Spleen (tissue), 11 donors: ENCODE data around the gene TBC1D9. TPM values are rescaled to one million over a fixed set of nuclear protein-coding genes. Genes with fewer than 3 reads are reported as not detected.

Experiments used
- DNase-seq: peaks from one replicate; pipeline ENCODE4 v3.0.0-alpha.2; 2020
- H3K27ac ChIP-seq, 8 donors: fragments of 200-600 bp; sonication (generic) in 7 of 8; 1 replicate in 4 of 8; 2 replicates in 4 of 8; pipeline versions ENCODE4 v1.5.0 to v1.8.0; 2016 to 2021; ENCODE audit warnings: inconsistent platforms in 4 of 8, mild to moderate bottlenecking in 4 of 8, moderate library complexity in 1 of 8
- H3K27me3 ChIP-seq, 7 donors: fragments of 200-600 bp; sonication (generic) in 6 of 7; replicated peaks in 1 of 7; 1 replicate in 4 of 7; 2 replicates in 3 of 7; pipeline versions ENCODE4 v1.5.0 to v1.8.0; 2016 to 2021; ENCODE audit warnings: inconsistent platforms in 3 of 7, mild to moderate bottlenecking in 1 of 7
- H3K36me3 ChIP-seq, 6 donors: fragments of 200-600 bp; sonication (generic) in 5 of 6; 1 replicate in 4 of 6; 2 replicates in 2 of 6; pipeline versions ENCODE4 v1.5.0 to v1.8.0; 2016 to 2021; ENCODE audit warnings: inconsistent platforms in 2 of 6
- H3K4me1 ChIP-seq, 6 donors: fragments of 200-600 bp; sonication (generic) in 5 of 6; 1 replicate in 3 of 6; 2 replicates in 3 of 6; pipeline versions ENCODE4 v1.5.0 to v1.8.0; 2016 to 2021; ENCODE audit warnings: inconsistent platforms in 3 of 6
- H3K4me3 ChIP-seq, 8 donors: fragments of 200-600 bp; sonication (generic) in 7 of 8; 1 replicate in 4 of 8; 2 replicates in 4 of 8; pipeline versions ENCODE4 v1.5.0 to v1.8.0; 2016 to 2021; ENCODE audit warnings: inconsistent platforms in 4 of 8, mild to moderate bottlenecking in 4 of 8, moderate library complexity in 2 of 8
- H3K9me3 ChIP-seq, 8 donors: fragments of 200-600 bp; sonication (generic) in 7 of 8; 1 replicate in 4 of 8; 2 replicates in 4 of 8; pipeline versions ENCODE4 v1.5.0 to v1.8.0; 2016 to 2021; ENCODE audit warnings: inconsistent platforms in 4 of 8
- CTCF ChIP-seq, 11 experiments: fragments of 200-600 bp in 7 of 11; fragments of 450-650 bp in 4 of 11; sonication (generic) in 4 of 11; IDR thresholded peaks in 8 of 11; conservative IDR thresholded peaks in 3 of 11; 1 replicate in 7 of 11; 2 replicates in 4 of 11; pipeline versions ENCODE4 v1.4.0 to v1.8.0; 2016 to 2021; ENCODE audit warnings: antibody characterized with exemption in 11 of 11, inconsistent platforms in 4 of 11, mild to moderate bottlenecking in 1 of 11
- POLR2A ChIP-seq, 3 donors: fragments of 450-650 bp; IDR thresholded peaks; one replicate each; pipeline ENCODE4 v1.5.1; 2017; ENCODE audit warnings: antibody characterized with exemption in 3 of 3, mild to moderate bottlenecking in 1 of 3
- POLR2AphosphoS5 ChIP-seq, 3 donors: sonication (generic); formaldehyde crosslinking; IDR thresholded peaks; one replicate each; pipeline ENCODE4 v1.5.1; 2017; ENCODE audit warnings: antibody characterized with exemption in 3 of 3
- WGBS, 5 donors: extraction: QIAGEN DNeasy Blood & Tissue Kit in 3 of 5; methylation state at CpG; one replicate each; pipeline versions ENCODE4 v1.1.5 to v1.1.7; 2013 to 2018; 5-methylcytosine and 5-hydroxymethylcytosine counted together
- intact Hi-C: fragments of 100-400 bp; cut with DNase I; formaldehyde crosslinking; loops from one replicate; pipeline ENCODE4 v1.15.0; 2023; ENCODE audit warnings: low total_unique reads
- polyA plus RNA-seq, 3 donors: library from polyadenylated mRNA; stranded (reverse); fragments of 200-250 nt; gene quantifications; one replicate each; pipeline ENCODE4 v1.2.1, GENCODE V29; 2013
- total RNA-seq, 7 donors: library from RNA; depleted of rRNA in 3 of 7; stranded (reverse); fragments of >200 nt in 3 of 7; fragmentation: NEBNext Ultra II Directional in 4 of 7; extraction: Animal tissue kit (Norgen Biotek cat#: 25700) in 4 of 7; gene quantifications; one replicate each; pipeline versions ENCODE4 v1.1.0 to v1.2.1, GENCODE V29; 2016 to 2021
- donor health status: healthy with polysubstance abuse.
- donor health status: DM: no; HTN: no; CAD: no; lungs with moderate emphysema.
- donor health status: DM: no; HTN: no; CAD: no.
- donor health status: Bipolar disorder and iron deficiency.
- donor health status: healthy.
- donor health status: DM: no; HTN: no; CAD: no.
- donor health status: DM: yes; HTN: yes; CAD: no.

TBC1D9 gene
- total and polyA plus RNA-seq, 10 donors, result 11.6 to 99.1 (median 77.2) TPM

- intact Hi-C loops, result no loop called here
- Histone ChIP-seq H3K4me1 (peaks cover 0 to 38% (median 24%) of the 10 kb centered on the region in 6 donors), H3K27ac (peak overlapping the region in 5 of 8 donors; percentile 47 to 71 (median 54)), H3K27me3 (no peaks in the 10 kb centered on the region), H3K36me3 (peaks cover 0 to 17% (median 2%) of the 10 kb centered on the region in 6 donors), H3K9me3 (no peaks in the 10 kb centered on the region), H3K4me3 (no peak overlapping the region)
- 84 to 100% (median 93%) methylated on average over 1 of the region's 1 CpG for WGBS, 5 donors
- TF ChIP-seq POLR2A (IDR thresholded peaks at IDR 0.05) (no peak), POLR2AphosphoS5 (IDR thresholded peaks at IDR 0.05) (peak in 1 of 3 donors; percentile 9), CTCF (IDR thresholded peaks at IDR 0.05 in 8 of 11, conservative IDR thresholded peaks at IDR 0.05 in 3 of 11) (no peak)
- DNase-seq, result no peak
Measured at GRCh38 chr4:140690093-140690492, 66.1 kb downstream of the TBC1D9 start.

- DNase-seq, result no peak
- peak overlapping the region in 5 of 8 donors; percentile 47 to 71 (median 54) for H3K27ac ChIP-seq
- no peaks in the 10 kb centered on the region for H3K9me3 ChIP-seq
- H3K27me3 ChIP-seq, result no peaks in the 10 kb centered on the region
- H3K4me1 ChIP-seq, result peaks cover 0 to 38% (median 24%) of the 10 kb centered on the region in 6 donors
- WGBS, 5 donors, result 57 to 81% (median 73%) methylated on average over 3 of the region's 3 CpGs
- H3K36me3 ChIP-seq, result peaks cover 0 to 21% (median 2%) of the 10 kb centered on the region in 6 donors
- intact Hi-C loops, result no loop called here
- H3K4me3 ChIP-seq, result no peak overlapping the region
- TF ChIP-seq CTCF (IDR thresholded peaks at IDR 0.05 in 8 of 11, conservative IDR thresholded peaks at IDR 0.05 in 3 of 11), result no peak
- TF ChIP-seq POLR2AphosphoS5 (IDR thresholded peaks at IDR 0.05), result no peak
- no peak for TF ChIP-seq POLR2A (IDR thresholded peaks at IDR 0.05)
Measured at GRCh38 chr4:140689623-140690022, 66.6 kb downstream of the TBC1D9 start.

- H3K27ac ChIP-seq, result peak overlapping the region in 5 of 8 donors; percentile 2 to 67 (median 15)
- intact Hi-C loops, result no loop called here
- H3K4me1 ChIP-seq, result peaks cover 0 to 36% (median 24%) of the 10 kb centered on the region in 6 donors
- no peaks in the 10 kb centered on the region for H3K27me3 ChIP-seq
- WGBS, 5 donors, result 82 to 97% (median 88%) methylated on average over 6 of the region's 6 CpGs
- no peaks in the 10 kb centered on the region for H3K9me3 ChIP-seq
- peaks cover 0 to 28% (median 2%) of the 10 kb centered on the region in 6 donors for H3K36me3 ChIP-seq
- no peak for TF ChIP-seq POLR2AphosphoS5 (IDR thresholded peaks at IDR 0.05)
- TF ChIP-seq CTCF (IDR thresholded peaks at IDR 0.05 in 8 of 11, conservative IDR thresholded peaks at IDR 0.05 in 3 of 11), result no peak
- no peak for TF ChIP-seq POLR2A (IDR thresholded peaks at IDR 0.05)
- no peak overlapping the region for H3K4me3 ChIP-seq
- DNase-seq, result no peak
Measured at GRCh38 chr4:140688711-140689598, 67.2 kb downstream of the TBC1D9 start.

- Histone ChIP-seq H3K36me3 (peaks cover 0 to 49% (median 2%) of the 10 kb centered on the region in 6 donors), H3K27me3 (no peaks in the 10 kb centered on the region), H3K4me1 (peaks cover 0 to 28% (median 19%) of the 10 kb centered on the region in 6 donors), H3K27ac (peak overlapping the region in 1 of 8 donors; percentile 3), H3K4me3 (no peak overlapping the region), H3K9me3 (no peaks in the 10 kb centered on the region)
- no peak for DNase-seq
- intact Hi-C loops, result no loop called here
- TF ChIP-seq POLR2A (IDR thresholded peaks at IDR 0.05), result no peak
- no peak for TF ChIP-seq POLR2AphosphoS5 (IDR thresholded peaks at IDR 0.05)
- no peak for TF ChIP-seq CTCF (IDR thresholded peaks at IDR 0.05 in 8 of 11, conservative IDR thresholded peaks at IDR 0.05 in 3 of 11)
Measured at GRCh38 chr4:140686796-140687195, 69.4 kb downstream of the TBC1D9 start.
